Breast epithelium (tissue), 3 donors: ENCODE data around the gene HIBADH.

Experiments used
- CTCF ChIP-seq, 3 donors: fragments of 450-650 bp; IDR thresholded peaks; one replicate each; pipeline ENCODE4 v1.5.1; 2016 to 2017; ENCODE audit warnings: antibody characterized with exemption in 3 of 3, mild to moderate bottlenecking in 3 of 3, moderate library complexity in 3 of 3
- POLR2A ChIP-seq: fragments of 450-650 bp; IDR thresholded peaks from one replicate; pipeline ENCODE4 v1.6.1; 2016; ENCODE audit warnings: antibody characterized with exemption, mild to moderate bottlenecking, moderate library complexity

- TF ChIP-seq CTCF (IDR thresholded peaks at IDR 0.05) (no peak), POLR2A (no peak)
Observed at GRCh38 chr7:27554826-27555225, 107.9 kb downstream of the HIBADH start.
